Muscle layer of duodenum (tissue), 2 donors: Measurements from ENCODE around the gene RPS6KA2.
"Not testable (repeated sequence)": the region's sequence is repeated elsewhere in the genome, so short reads cannot be mapped to it uniquely, and the experiment has no call there.

Experiments used
- H3K27ac ChIP-seq: one replicate; pipeline ENCODE4 v1.7.0; 2013; ENCODE audit warnings: mild to moderate bottlenecking, low read length
- H3K27me3 ChIP-seq: one replicate; pipeline ENCODE4 v1.7.0; 2013; ENCODE audit warnings: low read depth, mild to moderate bottlenecking, control low read depth, low read length
- H3K36me3 ChIP-seq, 2 donors: one replicate each; pipeline ENCODE4 v1.7.0; 2013; ENCODE audit warnings: low read length in 2 of 2, control low read depth in 1 of 2, mild to moderate bottlenecking in 1 of 2; ENCODE audit not compliant: insufficient read depth in 2 of 2, control insufficient read depth in 1 of 2
- H3K4me1 ChIP-seq, 2 donors: one replicate each; pipeline ENCODE4 v1.7.0; 2013; ENCODE audit warnings: low read length in 2 of 2, mild to moderate bottlenecking in 2 of 2, control low read depth in 1 of 2, moderate library complexity in 1 of 2; ENCODE audit not compliant: insufficient read depth in 2 of 2, control insufficient read depth in 1 of 2
- H3K4me3 ChIP-seq, 2 donors: one replicate each; pipeline ENCODE4 v1.7.0; 2013; ENCODE audit warnings: low read length in 2 of 2, low read depth in 1 of 2, mild to moderate bottlenecking in 1 of 2
- H3K9me3 ChIP-seq, 2 donors: one replicate each; pipeline ENCODE4 v1.7.0; 2013; ENCODE audit warnings: low read length in 2 of 2, control low read depth in 1 of 2, mild to moderate bottlenecking in 1 of 2; ENCODE audit not compliant: control insufficient read depth in 1 of 2
- donor health status: healthy.

Gene RPS6KA2

GRCh38 chr6:166540631-166541331 lies 86.3 kb downstream of the RPS6KA2 start:
- no peaks in the 10 kb centered on the region for H3K27me3 ChIP-seq
- H3K9me3 ChIP-seq = no peaks in the 10 kb centered on the region
- peaks cover 0 to 9% of the 10 kb centered on the region in 2 donors for H3K4me1 ChIP-seq
- H3K4me3 ChIP-seq = no peak overlapping the region
- peaks cover 0 to 23% of the 10 kb centered on the region in 2 donors for H3K36me3 ChIP-seq
- no peak overlapping the region for H3K27ac ChIP-seq

GRCh38 chr6:166539543-166539942 lies 87.5 kb downstream of the RPS6KA2 start:
- Histone ChIP-seq H3K27ac (no peak overlapping the region), H3K9me3 (no peaks in the 10 kb centered on the region), H3K4me1 (peaks cover 0 to 9% of the 10 kb centered on the region in 2 donors)

GRCh38 chr6:166539011-166539385 lies 88.1 kb downstream of the RPS6KA2 start:
- H3K36me3 ChIP-seq = peaks cover 0 to 23% of the 10 kb centered on the region in 2 donors
- H3K9me3 ChIP-seq, H3K27ac ChIP-seq, H3K4me3 ChIP-seq, H3K4me1 ChIP-seq, H3K27me3 ChIP-seq: not testable (repeated sequence)

More at GRCh38 chr6:166539543-166539942, 87.5 kb downstream of the RPS6KA2 start:
- no peaks in the 10 kb centered on the region for H3K27me3 ChIP-seq
- peaks cover 0 to 23% of the 10 kb centered on the region in 2 donors for H3K36me3 ChIP-seq
- H3K4me3 ChIP-seq = no peak overlapping the region

- Histone ChIP-seq H3K27me3 (no peaks in the 10 kb centered on the region), H3K36me3 (peaks cover 0 to 25% of the 10 kb centered on the region in 2 donors), H3K4me3 (no peak overlapping the region), H3K9me3 (no peaks in the 10 kb centered on the region), H3K27ac (no peak overlapping the region), H3K4me1 (peaks cover 0 to 9% of the 10 kb centered on the region in 2 donors)
Measured at GRCh38 chr6:166538297-166539010, 88.6 kb downstream of the RPS6KA2 start.

- H3K36me3 ChIP-seq = peaks cover 4 to 55% of the 10 kb centered on the region in 2 donors
- no peaks in the 10 kb centered on the region for H3K4me1 ChIP-seq
- H3K27ac ChIP-seq = no peak overlapping the region
Measured at GRCh38 chr6:166534658-166535406, 92.2 kb downstream of the RPS6KA2 start.

GRCh38 chr6:166533205-166533824 lies 93.7 kb downstream of the RPS6KA2 start:
- H3K36me3 ChIP-seq = peaks cover 4 to 55% of the 10 kb centered on the region in 2 donors
- no peak overlapping the region for H3K27ac ChIP-seq
- H3K4me3 ChIP-seq = no peak overlapping the region

More at GRCh38 chr6:166534658-166535406, 92.2 kb downstream of the RPS6KA2 start:
- Histone ChIP-seq H3K4me3 (no peak overlapping the region), H3K27me3 (no peaks in the 10 kb centered on the region), H3K9me3 (no peaks in the 10 kb centered on the region)

GRCh38 chr6:166532302-166532701 lies 94.7 kb downstream of the RPS6KA2 start:
- Histone ChIP-seq H3K4me3 (no peak overlapping the region), H3K27ac (no peak overlapping the region), H3K9me3 (no peaks in the 10 kb centered on the region), H3K4me1 (no peaks in the 10 kb centered on the region), H3K36me3 (peaks cover 4 to 47% of the 10 kb centered on the region in 2 donors), H3K27me3 (no peaks in the 10 kb centered on the region)

More at GRCh38 chr6:166533205-166533824, 93.7 kb downstream of the RPS6KA2 start:
- H3K27me3 ChIP-seq = no peaks in the 10 kb centered on the region
- H3K4me1 ChIP-seq = no peaks in the 10 kb centered on the region
- no peaks in the 10 kb centered on the region for H3K9me3 ChIP-seq

- Histone ChIP-seq H3K4me3 (no peak overlapping the region), H3K27me3 (no peaks in the 10 kb centered on the region), H3K4me1 (no peaks in the 10 kb centered on the region), H3K9me3 (no peaks in the 10 kb centered on the region), H3K36me3 (peaks cover 4 to 34% of the 10 kb centered on the region in 2 donors), H3K27ac (no peak overlapping the region)
Measured at GRCh38 chr6:166530211-166531095, 96.6 kb downstream of the RPS6KA2 start.

- Histone ChIP-seq H3K27me3 (no peaks in the 10 kb centered on the region), H3K4me3 (no peak overlapping the region), H3K9me3 (no peaks in the 10 kb centered on the region), H3K27ac (no peak overlapping the region), H3K4me1 (no peaks in the 10 kb centered on the region), H3K36me3 (peaks cover 4 to 34% of the 10 kb centered on the region in 2 donors)
Measured at GRCh38 chr6:166529586-166529985, 97.5 kb downstream of the RPS6KA2 start.

GRCh38 chr6:166529058-166529457 lies 98.0 kb downstream of the RPS6KA2 start:
- not testable (repeated sequence) for H3K4me3 ChIP-seq, H3K27me3 ChIP-seq, H3K27ac ChIP-seq, H3K4me1 ChIP-seq, H3K9me3 ChIP-seq
- peaks cover 4 to 34% of the 10 kb centered on the region in 2 donors for H3K36me3 ChIP-seq
